Chondrocyte (in vitro differentiated cells): ENCODE results near the gene EPHA6. TPM values are rescaled to one million over a fixed set of nuclear protein-coding genes. Genes with fewer than 3 reads are reported as not detected.

ENCODE experiments used
- DNase-seq: peaks from one replicate; pipeline ENCODE4 v3.0.0; 2021; ENCODE audit warnings: mixed read lengths, low spot score
- H3K27ac Mint-ChIP-seq: one replicate; pipeline ENCODE4 v1.8.0; 2021; ENCODE audit warnings: mild to moderate bottlenecking, moderate library complexity, mixed read lengths; ENCODE audit not compliant: unreplicated experiment
- H3K27me3 Mint-ChIP-seq: 2 replicates; pipeline ENCODE4 v1.8.0; 2021; ENCODE audit warnings: low read depth, mixed read lengths
- H3K36me3 Mint-ChIP-seq: 2 replicates; pipeline ENCODE4 v1.8.0; 2021; ENCODE audit warnings: low read depth, mixed read lengths
- H3K4me1 Mint-ChIP-seq: 2 replicates; pipeline ENCODE4 v1.8.0; 2021; ENCODE audit warnings: low read depth, mild to moderate bottlenecking, mixed read lengths
- H3K4me3 Mint-ChIP-seq: one replicate; pipeline ENCODE4 v1.8.0; 2021; ENCODE audit warnings: mild to moderate bottlenecking, moderate library complexity, mixed read lengths; ENCODE audit not compliant: unreplicated experiment
- H3K9me3 Mint-ChIP-seq: 2 replicates; pipeline ENCODE4 v1.8.0; 2021; ENCODE audit warnings: low read depth, mixed read lengths
- CTCF ChIP-seq: fragments of 200-600 bp; sonication (generic); IDR thresholded peaks from 2 replicates; pipeline ENCODE4 v1.5.0; 2021; ENCODE audit warnings: antibody characterized with exemption, mild to moderate bottlenecking, moderate library complexity
- total RNA-seq: library from RNA; stranded (reverse); gene quantifications from 3 replicates; pipeline ENCODE4 v1.2.1, GENCODE V29; 2021

The EPHA6 gene
- total RNA-seq, 1 donor from 2014 or later, result 0.62 TPM

- Mint-ChIP-seq H3K4me1 (no peaks in the 10 kb centered on the region), H3K36me3 (no peaks in the 10 kb centered on the region), H3K27me3 (peaks cover 2% of the 10 kb centered on the region), H3K4me3 (no peak overlapping the region), H3K27ac (no peak overlapping the region), H3K9me3 (peaks cover 29% of the 10 kb centered on the region)
- peak; percentile 86 for DNase-seq
- TF ChIP-seq CTCF, result no peak
These were observed 477.5 kb downstream of the EPHA6 start for GRCh38 chr3:97291901-97292300.

GRCh38 chr3:97293596-97294131 lies 479.3 kb downstream of the EPHA6 start:
- H3K36me3 Mint-ChIP-seq, result no peaks in the 10 kb centered on the region
- no peak overlapping the region for H3K4me3 Mint-ChIP-seq
- no peak for DNase-seq
- H3K27ac Mint-ChIP-seq, result no peak overlapping the region
- H3K4me1 Mint-ChIP-seq, result no peaks in the 10 kb centered on the region
- H3K9me3 Mint-ChIP-seq, result peaks cover 25% of the 10 kb centered on the region
- no peak for TF ChIP-seq CTCF
- H3K27me3 Mint-ChIP-seq, result peaks cover 2% of the 10 kb centered on the region

GRCh38 chr3:97297032-97297431 lies 482.6 kb downstream of the EPHA6 start:
- Mint-ChIP-seq H3K4me3 (no peak overlapping the region), H3K27me3 (no peaks in the 10 kb centered on the region), H3K4me1 (no peaks in the 10 kb centered on the region), H3K27ac (no peak overlapping the region), H3K36me3 (no peaks in the 10 kb centered on the region), H3K9me3 (peaks cover 22% of the 10 kb centered on the region)
- no peak for TF ChIP-seq CTCF
- no peak for DNase-seq

GRCh38 chr3:97301114-97301513 lies 486.7 kb downstream of the EPHA6 start:
- no peaks in the 10 kb centered on the region for H3K27me3 Mint-ChIP-seq
- H3K36me3 Mint-ChIP-seq, result no peaks in the 10 kb centered on the region
- DNase-seq, result no peak
- H3K4me3 Mint-ChIP-seq, result no peak overlapping the region
- H3K27ac Mint-ChIP-seq, result no peak overlapping the region
- peaks cover 4% of the 10 kb centered on the region for H3K4me1 Mint-ChIP-seq
- H3K9me3 Mint-ChIP-seq, result peaks cover 18% of the 10 kb centered on the region
- TF ChIP-seq CTCF, result no peak

- TF ChIP-seq CTCF, result no peak
These were observed 491.8 kb downstream of the EPHA6 start for GRCh38 chr3:97306226-97306625.

More at GRCh38 chr3:97306226-97306625, 491.8 kb downstream of the EPHA6 start:
- no peak overlapping the region for H3K27ac Mint-ChIP-seq
- no peaks in the 10 kb centered on the region for H3K36me3 Mint-ChIP-seq
- peaks cover 2% of the 10 kb centered on the region for H3K27me3 Mint-ChIP-seq
- H3K4me3 Mint-ChIP-seq, result no peak overlapping the region
- peaks cover 16% of the 10 kb centered on the region for H3K9me3 Mint-ChIP-seq
- H3K4me1 Mint-ChIP-seq, result peaks cover 4% of the 10 kb centered on the region
- no peak for DNase-seq
